ENCODE measurements around the gene B4GALT4. TPM values are rescaled to one million over a fixed set of nuclear protein-coding genes. Genes with fewer than 3 reads are reported as not detected.
A peak's percentile ranks its signal among the peaks of the same experiment; 100 is the strongest.
"Not testable (repeated sequence)": the region's sequence is repeated elsewhere in the genome, so short reads cannot be mapped to it uniquely, and the experiment has no call there.

B4GALT4 gene
- total RNA-seq, 1 experiment from 2014 or later, result 46.5 TPM

GRCh38 chr3:119242387-119243057, 1.8 kb upstream of the B4GALT4 start:
- H3K9me3 Mint-ChIP-seq, result peaks cover 10 to 11% of the 10 kb centered on the region in 2 experiments
- WGBS (ENCODE audit: extremely low coverage, insufficient read length, low lambda C conversion rate), result no CpG with 5 or more reads among the region's 49 CpGs
- DNase-seq, result not testable (repeated sequence)

More at GRCh38 chr3:119242387-119243057, 1.8 kb upstream of the B4GALT4 start:
- H3K9me3 ChIP-seq (ENCODE audit: control insufficient read depth, low read depth, low read length); H3K4ac ChIP-seq (ENCODE audit: low read depth, low read length); H2AFZ ChIP-seq (ENCODE audit: low read length); H3K27ac ChIP-seq (ENCODE audit: insufficient read length, low read depth, low read length); H3K27ac Mint-ChIP-seq; H4K5ac ChIP-seq (ENCODE audit: insufficient read length, low read depth, low read length); H3K4me2 ChIP-seq (ENCODE audit: insufficient read depth, insufficient read length, low read length); H3K27me3 Mint-ChIP-seq (ENCODE audit: low read depth); H3K27me3 ChIP-seq (ENCODE audit: insufficient read depth, low read length); H4K20me1 ChIP-seq (ENCODE audit: control insufficient read depth, insufficient read depth, insufficient read length); H3K79me1 ChIP-seq (ENCODE audit: insufficient read depth, low read depth, low read length, poor library complexity, severe bottlenecking); H3K23ac ChIP-seq (ENCODE audit: insufficient read length, low read depth, low read length); H2AK5ac ChIP-seq (ENCODE audit: insufficient read length, low read length); H3K56ac ChIP-seq (ENCODE audit: insufficient read length, low read depth, low read length); H2BK12ac ChIP-seq (ENCODE audit: insufficient read length, low read depth, low read length); H2BK5ac ChIP-seq (ENCODE audit: insufficient read length, low read length); H3K9ac ChIP-seq (ENCODE audit: extremely low read depth, insufficient read length, low read length); H2BK15ac ChIP-seq (ENCODE audit: low read depth, low read length); H4K8ac ChIP-seq (replicated peaks; ENCODE audit: insufficient read length, low read depth, low read length); H3K14ac ChIP-seq (ENCODE audit: insufficient read depth, low read length); H3K18ac ChIP-seq (ENCODE audit: insufficient read length, low read depth, low read length); H3T11ph ChIP-seq (ENCODE audit: low read length); H3K4me1 ChIP-seq (ENCODE audit: insufficient read depth, low read length); H2BK120ac ChIP-seq (ENCODE audit: low read depth, low read length, poor library complexity, severe bottlenecking); H2BK20ac ChIP-seq (ENCODE audit: low read depth, low read length, poor library complexity, severe bottlenecking); H4K91ac ChIP-seq (ENCODE audit: insufficient read length, low read depth, low read length); H3K23me2 ChIP-seq (ENCODE audit: insufficient read length, low read depth, low read length, poor library complexity, severe bottlenecking): not testable (repeated sequence)
- peaks cover 15% of the 10 kb centered on the region; the same call in 1 of the 2 replicates for H3K79me2 ChIP-seq (ENCODE audit: insufficient read depth, low read length)
- Mint-ChIP-seq H3K4me1 (peaks cover 28 to 33% of the 10 kb centered on the region in 2 experiments), H3K36me3 (ENCODE audit: insufficient read depth in 1 of 3, low read depth in 3 of 3) (peaks cover 0 to 12% (median 4%) of the 10 kb centered on the region in 3 experiments; a peak in 4 of 7 replicates), H3K4me3 (0 out of 5 replicates have a peak overlapping the region, but pooled peaks of 1 of the 2 experiments have one; percentile 46)
